ENCODE results near the gene SH3TC1. TPM values are rescaled to one million over a fixed set of nuclear protein-coding genes. Genes with fewer than 3 reads are reported as not detected.

Gene SH3TC1
- polyA plus RNA-seq, 1 donor (not counting 4 experiments of a cell fraction or from before 2014, with no cell fraction given), result 12.3 TPM

DNA sequence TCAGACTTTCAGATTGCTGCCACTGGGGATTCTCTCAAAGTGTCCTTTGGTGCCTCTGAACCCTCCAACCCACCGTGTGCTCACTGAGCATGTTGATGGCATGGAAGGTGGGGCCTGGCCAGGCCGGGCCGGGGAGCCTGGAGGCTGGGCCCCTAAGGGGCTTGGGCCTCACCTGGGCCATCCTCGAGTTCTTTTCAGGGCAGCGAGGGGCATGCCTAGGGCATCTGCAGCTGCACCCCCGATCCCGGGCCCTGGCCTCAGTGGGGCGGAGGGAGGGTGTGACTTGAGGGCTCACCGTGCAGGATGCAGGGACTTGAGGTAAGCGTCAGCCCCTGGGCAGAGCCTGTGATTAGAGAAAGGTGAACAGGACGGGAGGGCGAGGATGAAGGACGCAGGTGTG is 1.6 kb upstream of the SH3TC1 start:
- Histone ChIP-seq H3K27me3 (ENCODE audit: control insufficient read depth, extremely low read depth, insufficient read depth, low read length) (no peaks in the 10 kb centered on the region), H2AFZ (ENCODE audit: control insufficient read depth, low read length) (no peak overlapping the region), H3K36me3 (ENCODE audit: control insufficient read depth in 2 of 2, extremely low read depth in 1 of 2, insufficient read depth in 2 of 2, low read length in 2 of 2) (peaks cover 3 to 6% of the 10 kb centered on the region in 2 experiments), H4K20me1 (ENCODE audit: control insufficient read depth, extremely low read depth, insufficient read depth, low read length) (no peaks in the 10 kb centered on the region), H3K27ac (ENCODE audit: control insufficient read depth, insufficient read depth, low read length) (no peak overlapping the region), H3K4me2 (ENCODE audit: control insufficient read depth, extremely low read depth, insufficient read depth, low read depth, low read length) (no peak overlapping the region), H3K4me3 (ENCODE audit: control insufficient read depth in 2 of 3, extremely low read depth in 1 of 3, insufficient read depth in 2 of 3, low read depth in 1 of 3, low read length in 3 of 3) (no peak overlapping the region), H3K4me1 (ENCODE audit: control insufficient read depth, extremely low read depth, insufficient read depth, low read length) (peaks cover 47% of the 10 kb centered on the region), H3K79me2 (ENCODE audit: control insufficient read depth, insufficient read depth, low read length) (peaks cover 33% of the 10 kb centered on the region), H3K9me3 (ENCODE audit: control insufficient read depth, low read depth, low read length) (no peaks in the 10 kb centered on the region), H3K9ac (ENCODE audit: control insufficient read depth, extremely low read depth, insufficient read depth, low read length) (no peak overlapping the region), H3K9me1 (ENCODE audit: control insufficient read depth, extremely low read depth, insufficient read depth, low read length) (no peaks in the 10 kb centered on the region)
- TF ChIP-seq, protein P1, sequence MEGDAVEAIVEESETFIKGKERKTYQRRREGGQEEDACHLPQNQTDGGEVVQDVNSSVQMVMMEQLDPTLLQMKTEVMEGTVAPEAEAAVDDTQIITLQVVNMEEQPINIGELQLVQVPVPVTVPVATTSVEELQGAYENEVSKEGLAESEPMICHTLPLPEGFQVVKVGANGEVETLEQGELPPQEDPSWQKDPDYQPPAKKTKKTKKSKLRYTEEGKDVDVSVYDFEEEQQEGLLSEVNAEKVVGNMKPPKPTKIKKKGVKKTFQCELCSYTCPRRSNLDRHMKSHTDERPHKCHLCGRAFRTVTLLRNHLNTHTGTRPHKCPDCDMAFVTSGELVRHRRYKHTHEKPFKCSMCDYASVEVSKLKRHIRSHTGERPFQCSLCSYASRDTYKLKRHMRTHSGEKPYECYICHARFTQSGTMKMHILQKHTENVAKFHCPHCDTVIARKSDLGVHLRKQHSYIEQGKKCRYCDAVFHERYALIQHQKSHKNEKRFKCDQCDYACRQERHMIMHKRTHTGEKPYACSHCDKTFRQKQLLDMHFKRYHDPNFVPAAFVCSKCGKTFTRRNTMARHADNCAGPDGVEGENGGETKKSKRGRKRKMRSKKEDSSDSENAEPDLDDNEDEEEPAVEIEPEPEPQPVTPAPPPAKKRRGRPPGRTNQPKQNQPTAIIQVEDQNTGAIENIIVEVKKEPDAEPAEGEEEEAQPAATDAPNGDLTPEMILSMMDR (optimal IDR thresholded peaks at IDR 0.05 in 1 of 3, IDR thresholded peaks at IDR 0.05 in 1 of 3, conservative IDR thresholded peaks at IDR 0.05 in 1 of 3; ENCODE audit: extremely low read depth in 1 of 3, insufficient read depth in 2 of 3, low read length in 3 of 3), result no peak
- no peak for TF ChIP-seq EZH2 (IDR thresholded peaks at IDR 0.05; ENCODE audit: low read length)
- dilution Hi-C loops (cut with MboI; ENCODE audit: extremely low pct_ligation_motif_present, low sequenced_read_pairs), result no loop called here
- DNase-seq (ENCODE audit: low read depth, low spot score) (no peak), FAIRE-seq (no peak)

DNA sequence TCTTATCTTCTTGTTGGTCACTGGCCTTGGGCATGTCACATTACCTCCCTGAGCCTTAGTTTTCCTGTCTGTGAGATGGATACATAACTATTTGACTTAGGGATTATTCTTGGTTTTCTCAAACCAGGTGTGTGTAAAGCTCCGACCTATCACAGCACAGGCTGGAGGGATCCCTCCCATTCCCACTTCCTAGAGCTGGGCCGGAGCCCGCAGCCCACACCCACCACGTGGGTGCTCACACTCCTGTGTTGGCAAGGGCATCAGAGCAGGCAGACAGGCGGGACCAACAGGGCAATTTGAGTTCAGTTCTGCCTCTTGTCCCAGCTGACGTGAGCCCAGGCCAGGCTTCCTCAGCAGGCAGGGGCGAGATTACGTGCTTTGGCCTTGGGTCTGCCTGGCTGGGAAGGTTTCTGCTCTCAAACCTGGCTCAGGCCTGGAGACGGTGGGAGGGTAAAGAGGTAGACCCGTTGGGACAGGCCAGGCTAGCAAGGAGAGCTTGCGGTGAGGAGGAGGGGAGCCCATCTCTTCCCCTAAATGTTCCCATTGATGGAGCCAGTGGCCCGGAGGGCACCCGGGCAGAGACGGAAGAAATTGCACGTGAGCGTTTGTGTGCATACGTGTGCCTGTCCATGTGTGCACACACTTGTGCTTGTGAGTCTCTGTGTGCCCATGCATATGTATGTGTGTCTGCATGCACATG is 734 bp upstream of the SH3TC1 start:
- DNase-seq (ENCODE audit: low read depth, low spot score), result no peak
- Histone ChIP-seq H3K9ac (ENCODE audit: control insufficient read depth, extremely low read depth, insufficient read depth, low read length) (peak overlapping the region; percentile 91), H3K36me3 (ENCODE audit: control insufficient read depth in 2 of 2, extremely low read depth in 1 of 2, insufficient read depth in 2 of 2, low read length in 2 of 2) (peaks cover 3 to 6% of the 10 kb centered on the region in 2 experiments), H3K4me2 (ENCODE audit: control insufficient read depth, extremely low read depth, insufficient read depth, low read depth, low read length) (peak overlapping the region; percentile 95), H3K27me3 (ENCODE audit: control insufficient read depth, extremely low read depth, insufficient read depth, low read length) (no peaks in the 10 kb centered on the region), H3K4me3 (ENCODE audit: control insufficient read depth in 2 of 3, extremely low read depth in 1 of 3, insufficient read depth in 2 of 3, low read depth in 1 of 3, low read length in 3 of 3) (peak overlapping the region; percentile 71 to 89 (median 81)), H3K79me2 (ENCODE audit: control insufficient read depth, insufficient read depth, low read length) (peaks cover 40% of the 10 kb centered on the region), H3K27ac (ENCODE audit: control insufficient read depth, insufficient read depth, low read length) (peak overlapping the region; percentile 87), H3K9me1 (ENCODE audit: control insufficient read depth, extremely low read depth, insufficient read depth, low read length) (no peaks in the 10 kb centered on the region), H3K4me1 (ENCODE audit: control insufficient read depth, extremely low read depth, insufficient read depth, low read length) (peaks cover 44% of the 10 kb centered on the region), H2AFZ (ENCODE audit: control insufficient read depth, low read length) (peak overlapping the region; percentile 3), H4K20me1 (ENCODE audit: control insufficient read depth, extremely low read depth, insufficient read depth, low read length) (no peaks in the 10 kb centered on the region), H3K9me3 (ENCODE audit: control insufficient read depth, low read depth, low read length) (no peaks in the 10 kb centered on the region)
- FAIRE-seq, result no peak
- dilution Hi-C loops (cut with MboI; ENCODE audit: extremely low pct_ligation_motif_present, low sequenced_read_pairs), result no loop called here
- TF ChIP-seq, protein P1 (optimal IDR thresholded peaks at IDR 0.05 in 1 of 3, IDR thresholded peaks at IDR 0.05 in 1 of 3, conservative IDR thresholded peaks at IDR 0.05 in 1 of 3; ENCODE audit: extremely low read depth in 1 of 3, insufficient read depth in 2 of 3, low read length in 3 of 3), result no peak
- TF ChIP-seq EZH2 (IDR thresholded peaks at IDR 0.05; ENCODE audit: low read length), result no peak

Data from keratinocyte (primary cell).